GM04504 (cell line): ENCODE data around the gene MAB21L4.

Source experiments
- DNase-seq: peaks from one replicate; pipeline ENCODE4 v3.0.0-alpha.2; 2012; ENCODE audit warnings: low read depth

Gene MAB21L4

DNA sequence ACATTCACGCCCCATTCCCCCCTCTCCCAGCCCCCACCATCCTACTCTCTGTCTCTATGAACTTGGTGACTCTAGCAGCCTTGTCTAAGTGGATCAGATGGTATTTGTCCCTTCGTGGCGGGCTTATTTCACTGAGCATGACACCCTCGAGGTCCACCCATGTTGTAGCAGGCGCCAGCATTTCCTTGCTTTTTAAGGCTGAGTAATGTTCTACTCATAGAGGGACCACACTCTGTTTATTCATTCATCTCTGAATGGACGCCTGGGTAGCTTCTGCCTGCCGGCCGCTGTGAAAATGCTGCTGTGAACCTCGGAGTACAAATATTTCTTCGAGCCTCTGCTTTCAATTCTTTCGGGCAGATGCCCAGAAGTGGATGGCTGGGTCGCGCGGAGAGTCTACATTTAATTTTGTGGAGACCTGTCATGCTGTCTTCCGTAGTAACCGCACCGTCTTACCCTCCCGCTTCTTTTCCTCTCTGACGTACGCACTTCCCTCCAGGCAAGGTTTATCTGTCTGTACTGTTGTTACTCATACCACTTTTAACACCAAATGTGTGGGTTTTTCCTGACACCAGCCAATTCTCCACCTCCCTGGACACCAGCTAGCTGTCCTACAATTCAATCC is 15.8 kb upstream of the MAB21L4 start:
- no peak for DNase-seq

DNA sequence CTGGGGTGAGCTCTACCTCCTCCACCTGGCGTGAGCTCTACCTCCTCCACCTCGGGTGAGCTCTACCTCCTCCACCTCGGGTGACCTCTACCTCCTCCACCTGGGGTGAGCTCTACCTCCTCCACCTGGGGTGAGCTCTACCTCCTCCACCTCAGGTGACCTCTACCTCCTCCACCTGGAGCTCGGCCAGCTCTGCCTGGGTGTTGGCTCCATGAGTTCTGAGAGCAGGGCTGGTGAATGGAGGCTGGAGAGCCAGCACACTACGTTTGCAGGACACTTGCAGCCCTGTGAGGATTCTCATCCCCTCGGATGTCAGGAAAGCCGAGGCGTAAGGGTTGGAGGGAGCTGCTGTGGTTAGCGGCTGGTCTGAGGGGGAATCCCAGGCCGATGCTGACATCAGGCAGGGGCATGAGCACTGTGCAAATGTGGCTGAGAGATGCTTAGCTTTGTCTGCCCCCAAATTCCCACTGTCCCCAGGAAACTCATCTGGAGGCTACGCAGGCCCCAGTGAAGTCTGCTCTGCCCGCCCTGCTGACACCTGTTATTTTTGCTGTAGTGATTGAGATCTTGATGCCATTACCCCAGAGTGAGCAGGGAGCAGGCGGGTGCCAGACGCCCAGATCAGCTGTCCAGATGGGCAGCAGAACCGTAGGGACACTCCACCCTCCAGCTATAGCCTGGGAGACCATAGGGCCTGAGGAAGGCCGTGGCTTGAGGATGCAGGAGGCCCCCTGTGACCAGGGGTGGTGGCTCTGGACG is 13.4 kb upstream of the MAB21L4 start:
- no peak for DNase-seq

DNA sequence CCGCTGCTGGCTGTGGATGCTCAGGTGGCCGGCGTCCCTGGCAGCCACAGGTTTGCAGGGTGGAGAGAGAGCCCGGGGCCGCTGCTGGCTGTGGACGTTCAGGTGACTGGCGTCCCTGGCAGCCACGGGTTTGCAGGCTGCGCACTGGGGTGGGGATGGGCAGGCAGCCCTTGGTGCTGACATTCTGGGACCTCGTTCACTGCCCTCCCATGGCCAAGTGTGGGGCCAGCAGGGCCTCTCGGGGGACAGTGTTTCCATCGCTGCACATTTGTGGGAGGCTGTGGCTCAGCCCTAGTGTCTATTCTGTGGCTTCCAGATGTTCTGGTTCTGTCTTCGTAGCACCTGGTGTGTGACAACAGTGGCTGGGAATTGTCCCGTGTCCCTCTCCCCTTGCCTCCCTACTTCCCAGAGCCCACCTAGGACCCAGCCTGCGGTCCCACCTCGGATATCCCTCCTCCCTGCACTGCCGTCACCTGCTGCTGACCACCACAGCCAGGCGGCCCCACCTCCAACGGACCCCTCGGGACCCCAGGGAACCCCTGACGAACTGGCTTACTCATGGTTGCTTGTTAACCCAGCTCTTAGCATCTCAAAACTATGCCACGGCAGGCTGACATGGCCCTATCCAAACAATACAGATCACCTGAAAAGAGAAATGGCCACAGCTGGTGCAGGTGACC is 11.1 kb upstream of the MAB21L4 start:
- DNase-seq = no peak

DNA sequence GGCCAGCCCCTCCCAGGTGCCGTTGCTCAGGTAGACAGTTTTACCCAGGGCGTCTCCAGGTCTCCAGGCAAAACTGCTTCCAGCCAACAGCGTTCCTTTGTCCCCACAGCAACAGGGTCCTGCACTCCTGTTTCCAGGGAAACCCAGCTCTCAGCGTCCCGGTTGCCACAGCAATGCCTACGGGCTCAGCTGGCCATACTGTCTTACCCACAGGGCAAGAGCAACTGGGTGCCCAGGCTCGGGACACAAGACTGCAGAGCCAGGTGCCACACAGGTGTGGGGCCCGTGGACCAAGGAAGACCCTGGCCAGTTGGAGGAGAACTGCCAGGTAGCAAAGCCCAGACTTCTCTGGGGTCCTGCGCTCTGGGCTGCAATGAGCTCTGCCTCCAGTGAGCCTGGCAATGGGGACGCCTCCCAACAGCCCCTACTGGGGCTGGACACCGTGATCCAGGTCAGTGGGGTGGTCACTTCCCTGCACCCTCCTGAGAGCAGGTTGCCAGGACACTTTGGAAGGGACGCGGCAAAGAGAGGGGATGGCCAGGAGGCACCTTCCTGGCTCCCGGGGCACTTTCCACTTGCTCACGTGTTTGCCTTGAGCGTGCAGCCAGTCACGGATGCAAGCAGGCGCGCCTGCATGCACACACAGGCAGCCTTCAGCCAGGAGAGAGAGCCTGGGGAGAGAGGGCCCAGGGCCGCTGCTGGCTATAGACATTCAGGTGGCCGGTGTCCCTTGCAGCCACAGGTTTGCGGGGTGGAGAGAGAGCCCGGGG is 10.4 kb upstream of the MAB21L4 start, which contains the start of gene CROCC2:
CROCC2 (plus strand) TSS at position 196 of the 770 bp plus-strand sequence; CDS start at position 374, 178 bp downstream.
- no peak for DNase-seq

DNA sequence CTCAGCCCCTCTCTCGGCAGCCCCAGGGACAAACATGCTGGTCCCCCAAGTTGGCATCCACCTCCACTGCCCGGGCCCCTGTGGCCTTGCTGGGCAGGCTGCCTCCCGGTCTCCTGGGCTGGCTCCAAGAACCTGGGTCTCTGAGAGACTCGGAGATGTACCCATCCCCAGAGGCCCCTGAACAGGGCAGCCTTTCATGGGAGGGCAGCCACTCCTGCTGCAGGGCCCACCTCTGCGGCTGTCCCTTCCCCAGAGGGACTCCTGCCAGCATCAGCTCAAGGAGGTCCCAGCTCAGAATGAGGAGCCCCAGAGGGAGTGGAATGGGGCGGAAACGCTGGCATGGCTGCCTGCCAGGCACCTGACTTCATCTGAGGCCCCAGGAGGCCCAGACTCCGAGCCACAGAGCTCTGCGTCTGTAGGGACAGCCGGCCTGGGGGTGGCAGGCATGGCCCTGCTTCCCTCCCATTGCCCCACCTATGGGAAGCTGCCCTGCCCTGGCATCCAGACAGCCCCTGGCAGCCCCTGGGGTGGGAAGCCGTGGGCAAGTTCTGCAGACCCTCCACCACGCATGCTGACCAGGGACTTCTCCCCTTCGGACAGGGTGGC is 9.3 kb upstream of the MAB21L4 start:
- no peak for DNase-seq

DNA sequence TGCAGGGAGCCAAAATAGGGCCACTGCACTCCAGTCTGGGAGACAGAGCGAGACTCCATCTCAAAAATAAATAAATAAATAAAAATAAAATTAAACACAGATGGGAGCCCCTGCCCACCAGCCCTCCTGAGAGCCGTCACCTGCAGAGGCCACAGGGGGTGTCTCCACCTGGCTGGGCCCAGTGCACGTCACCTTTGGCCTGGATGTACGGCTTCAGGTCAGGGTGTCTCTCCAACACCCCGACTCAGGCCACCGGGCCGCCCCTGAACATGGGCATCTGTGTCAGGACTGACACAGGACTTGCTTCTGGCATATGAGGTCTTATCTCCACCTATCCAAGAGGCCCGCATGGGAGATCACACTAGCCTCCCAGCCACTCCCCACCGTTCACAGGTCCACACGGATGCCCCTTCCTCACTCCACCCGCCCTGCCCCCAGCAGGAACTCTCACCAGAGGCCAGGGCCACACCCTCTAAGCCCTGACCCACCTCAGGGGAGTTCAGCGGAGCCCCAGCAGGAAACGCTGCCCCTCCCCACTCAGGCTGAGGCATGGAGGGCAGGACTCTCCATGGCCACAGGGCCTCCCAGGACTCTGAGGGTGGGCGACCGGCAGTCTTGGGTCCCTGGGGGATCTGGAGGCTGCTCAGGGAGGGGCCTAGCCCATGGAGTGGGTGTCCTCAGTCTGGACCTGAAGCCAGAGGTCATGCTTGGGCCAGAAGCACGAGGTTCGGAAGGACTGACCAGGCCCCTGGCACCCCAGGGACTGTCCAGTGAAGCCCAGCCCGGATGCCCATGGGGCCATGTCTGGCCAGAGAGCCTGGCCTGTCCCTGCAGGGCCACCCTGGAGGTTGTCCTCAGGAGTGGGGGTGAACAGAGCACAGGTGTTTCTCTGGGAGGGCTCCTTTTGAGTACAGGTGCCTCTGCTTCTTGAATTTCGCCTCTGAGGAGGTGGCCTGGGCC is 8.5 kb upstream of the MAB21L4 start:
- DNase-seq = no peak

DNA sequence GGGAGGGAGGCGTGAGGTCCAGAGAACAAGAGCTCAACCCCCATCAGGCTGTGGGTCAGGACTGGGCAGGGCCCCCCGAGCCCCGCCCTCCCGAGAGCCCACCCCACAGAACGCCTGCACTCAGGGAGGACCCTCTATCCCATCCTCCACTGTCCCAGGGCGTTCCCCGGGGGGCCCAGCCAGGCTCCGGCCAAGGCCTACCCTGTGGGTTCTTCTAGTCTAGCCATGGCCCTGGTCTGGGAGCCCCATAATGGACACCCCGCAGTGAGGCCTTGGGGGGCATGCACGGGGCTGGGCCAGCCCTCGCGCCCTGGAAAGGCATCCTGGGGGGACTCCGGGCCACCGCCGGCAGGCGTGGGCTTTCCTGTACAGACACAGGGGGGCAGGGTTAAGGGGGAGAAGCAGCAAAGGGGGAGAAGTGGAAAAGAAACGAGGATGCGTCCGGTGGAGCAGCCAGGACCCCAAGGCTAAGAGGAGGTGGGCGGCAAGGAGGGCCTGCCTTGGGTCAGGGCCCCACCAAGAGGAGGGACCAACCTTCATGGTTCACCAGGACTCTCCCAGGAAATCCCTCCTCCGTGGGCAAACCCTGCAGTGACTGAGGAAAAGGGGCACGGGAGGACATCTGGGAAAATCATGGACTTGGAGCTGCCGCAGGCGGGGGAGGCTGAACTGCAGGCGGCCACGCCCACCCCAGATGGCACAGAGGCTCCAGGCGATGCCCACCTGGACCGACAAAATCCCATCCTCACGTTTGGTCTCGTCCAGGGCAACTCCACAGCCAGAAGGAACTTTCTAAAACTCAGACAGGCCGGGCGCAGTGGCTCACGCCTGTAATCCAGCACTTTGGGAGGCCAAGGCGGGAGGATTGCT is 7.5 kb upstream of the MAB21L4 start:
- no peak for DNase-seq

DNA sequence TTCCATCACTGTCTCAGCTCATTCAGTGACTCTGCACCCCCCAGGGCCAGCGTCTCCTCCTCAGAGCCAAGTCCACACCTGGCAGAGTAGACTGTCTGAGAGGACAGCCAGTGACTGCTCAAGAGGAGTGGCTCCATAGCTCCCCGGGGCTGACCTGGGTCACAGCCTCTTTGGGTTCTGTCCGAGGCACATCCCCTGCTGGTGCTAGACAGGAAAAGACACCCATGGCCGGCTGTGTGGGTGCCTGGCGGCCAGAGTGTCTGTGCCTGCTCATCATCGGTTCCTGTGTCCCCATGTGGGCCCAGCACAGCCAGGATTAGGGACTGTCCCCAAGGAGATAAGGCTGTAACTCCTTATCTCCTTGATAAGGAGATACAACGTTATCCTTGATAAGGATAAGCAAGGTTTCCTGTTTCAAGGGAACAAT is 6.7 kb upstream of the MAB21L4 start:
- DNase-seq = no peak

DNA sequence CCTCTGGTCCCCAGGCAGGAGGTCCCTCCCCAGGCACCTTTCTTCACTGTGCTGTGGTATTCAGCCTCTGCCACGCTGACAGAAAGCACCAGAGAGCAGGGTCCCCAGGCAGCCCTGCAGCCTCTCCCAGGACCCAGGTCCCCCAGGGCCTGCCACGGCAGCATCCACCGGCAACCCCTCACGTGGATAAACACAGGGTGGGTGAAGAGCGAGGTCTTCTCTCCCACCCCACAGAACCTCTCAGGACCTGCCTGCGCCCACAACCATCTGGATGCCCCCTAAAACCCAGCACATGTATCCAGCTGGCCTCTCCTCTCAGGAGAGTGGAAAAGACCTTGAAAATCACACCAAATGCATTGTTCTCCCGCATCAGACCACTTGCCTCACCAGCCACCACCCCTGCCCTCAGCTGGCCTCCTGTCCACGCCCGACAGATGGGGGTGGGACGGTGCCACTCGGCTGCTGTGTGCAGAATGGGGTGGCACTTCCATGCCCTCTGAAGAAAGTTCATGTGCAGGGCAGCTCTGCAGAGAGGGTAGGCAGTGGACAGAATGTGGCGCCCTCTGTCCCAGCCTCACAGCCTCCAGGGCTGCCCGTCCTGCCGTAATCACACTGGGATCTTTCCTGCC is 6.1 kb upstream of the MAB21L4 start:
- DNase-seq = no peak

DNA sequence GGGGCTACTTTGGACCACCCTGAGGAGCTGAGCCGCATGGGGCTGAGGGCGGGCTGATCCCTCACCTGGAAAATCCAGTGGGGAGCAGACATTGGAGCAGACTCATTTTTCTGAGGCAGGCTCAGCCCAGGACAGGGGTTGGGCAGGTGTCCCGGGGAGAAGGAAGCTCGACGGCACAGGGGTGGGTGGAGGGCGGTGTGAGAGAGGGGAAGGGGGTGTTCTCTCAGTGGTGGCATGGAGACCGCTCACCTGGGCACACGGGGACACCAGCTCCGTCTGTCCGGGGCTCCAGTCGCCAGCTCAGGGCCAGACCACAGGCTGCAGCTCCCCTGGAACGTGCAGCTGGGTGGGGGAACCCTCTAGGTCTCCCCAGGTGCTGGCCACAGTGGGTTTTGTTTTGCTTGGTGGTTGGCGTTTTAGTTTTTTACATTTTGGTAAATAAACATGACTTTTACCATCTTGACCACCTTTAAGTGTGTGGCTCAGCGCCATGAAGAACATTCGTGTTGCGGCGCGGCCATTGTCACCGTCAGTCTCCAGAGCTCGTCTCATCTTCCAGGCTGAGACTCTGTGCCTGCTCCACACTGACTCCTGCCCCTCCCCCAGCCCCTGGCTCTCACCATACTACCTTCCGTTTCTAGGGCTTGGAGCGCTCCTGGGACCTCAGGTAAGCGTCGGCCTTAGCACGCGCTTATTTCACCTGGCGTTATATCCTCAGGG is 4.3 kb upstream of the MAB21L4 start:
- no peak for DNase-seq

DNA sequence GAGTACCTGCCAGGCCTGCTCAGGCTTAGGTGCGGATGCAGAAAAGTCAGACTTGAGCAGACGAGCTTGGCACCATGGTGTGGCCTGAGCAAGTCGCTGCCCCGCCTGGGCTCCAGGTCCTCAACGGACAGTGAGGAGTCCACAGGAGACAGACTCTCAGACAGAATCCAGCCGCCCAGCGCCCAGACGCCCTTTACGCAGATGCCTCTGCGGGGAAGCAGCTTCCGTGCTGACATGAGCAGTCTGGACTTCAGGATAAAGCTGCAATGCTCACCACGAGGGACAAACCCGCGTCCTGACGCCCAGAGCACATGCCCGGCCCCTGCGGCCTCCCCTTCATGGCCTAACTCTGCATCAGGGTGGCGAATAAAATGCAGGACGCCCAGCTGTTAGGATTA is 3.5 kb upstream of the MAB21L4 start:
- DNase-seq = no peak

DNA sequence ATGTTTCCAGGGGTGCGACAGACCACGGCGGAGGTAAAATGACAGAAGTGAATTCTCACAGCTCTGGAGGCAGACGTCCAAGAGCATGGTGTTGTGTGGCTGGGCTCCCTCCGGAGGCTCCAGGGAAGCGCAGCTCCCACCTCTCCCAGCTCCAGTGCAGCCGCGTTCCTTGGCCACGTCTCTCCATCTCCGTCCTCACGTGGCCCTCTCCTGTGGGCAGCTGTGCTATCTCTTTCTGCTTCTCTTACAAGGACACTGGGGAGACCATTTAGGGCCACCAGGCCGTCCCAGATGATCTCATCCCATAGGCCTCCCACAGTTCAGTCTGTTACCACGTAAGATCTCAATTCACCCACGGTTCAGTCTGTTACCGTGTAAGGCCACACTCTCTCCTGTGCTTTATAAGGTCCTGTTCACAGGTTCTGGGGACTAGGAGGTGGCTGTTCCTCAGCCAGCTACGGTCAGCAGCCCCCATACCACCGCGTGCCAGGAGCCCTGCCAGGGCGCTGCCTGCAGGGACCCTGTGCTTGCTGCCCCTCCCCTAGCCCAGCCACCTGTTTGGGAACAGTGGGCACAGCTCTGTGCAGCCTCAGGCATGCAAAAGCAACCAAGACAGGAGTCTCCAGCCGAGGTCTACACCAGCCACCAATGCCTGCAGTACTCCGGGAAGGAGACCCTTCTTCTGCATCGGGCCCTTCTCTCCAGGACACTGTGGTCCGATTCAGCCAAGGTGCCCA is 2.9 kb upstream of the MAB21L4 start:
- no peak for DNase-seq

DNA sequence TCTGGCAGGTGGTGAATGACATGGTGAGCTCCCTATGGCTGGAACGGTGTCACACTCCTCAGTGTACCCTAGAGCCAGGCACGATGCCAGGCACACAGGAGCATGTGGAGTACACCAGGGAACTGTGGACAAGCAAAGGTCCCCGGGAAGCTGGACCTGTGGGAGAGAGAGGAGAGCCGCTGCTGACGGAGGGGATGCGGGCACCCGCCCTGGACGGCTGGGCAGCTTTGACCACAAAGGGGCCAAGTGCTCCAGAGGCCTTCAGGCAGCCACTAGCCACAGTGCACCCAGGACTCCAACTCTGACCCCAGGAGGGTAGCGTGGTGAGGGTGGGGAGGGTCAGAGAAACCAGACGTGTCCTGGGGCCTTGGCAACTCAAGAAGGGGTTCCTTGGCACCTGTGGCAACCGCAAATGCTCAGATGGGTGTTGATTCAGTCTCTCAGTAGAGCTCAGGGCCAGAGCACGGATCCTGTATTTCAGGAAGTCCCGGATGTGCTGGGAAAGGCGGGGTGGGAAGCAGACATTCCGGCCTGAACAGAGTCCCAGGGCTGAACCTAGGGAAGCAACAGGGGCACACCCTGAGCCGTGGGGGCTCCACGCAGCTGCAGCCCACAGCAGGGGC is 2.3 kb upstream of the MAB21L4 start:
- no peak for DNase-seq

DNA sequence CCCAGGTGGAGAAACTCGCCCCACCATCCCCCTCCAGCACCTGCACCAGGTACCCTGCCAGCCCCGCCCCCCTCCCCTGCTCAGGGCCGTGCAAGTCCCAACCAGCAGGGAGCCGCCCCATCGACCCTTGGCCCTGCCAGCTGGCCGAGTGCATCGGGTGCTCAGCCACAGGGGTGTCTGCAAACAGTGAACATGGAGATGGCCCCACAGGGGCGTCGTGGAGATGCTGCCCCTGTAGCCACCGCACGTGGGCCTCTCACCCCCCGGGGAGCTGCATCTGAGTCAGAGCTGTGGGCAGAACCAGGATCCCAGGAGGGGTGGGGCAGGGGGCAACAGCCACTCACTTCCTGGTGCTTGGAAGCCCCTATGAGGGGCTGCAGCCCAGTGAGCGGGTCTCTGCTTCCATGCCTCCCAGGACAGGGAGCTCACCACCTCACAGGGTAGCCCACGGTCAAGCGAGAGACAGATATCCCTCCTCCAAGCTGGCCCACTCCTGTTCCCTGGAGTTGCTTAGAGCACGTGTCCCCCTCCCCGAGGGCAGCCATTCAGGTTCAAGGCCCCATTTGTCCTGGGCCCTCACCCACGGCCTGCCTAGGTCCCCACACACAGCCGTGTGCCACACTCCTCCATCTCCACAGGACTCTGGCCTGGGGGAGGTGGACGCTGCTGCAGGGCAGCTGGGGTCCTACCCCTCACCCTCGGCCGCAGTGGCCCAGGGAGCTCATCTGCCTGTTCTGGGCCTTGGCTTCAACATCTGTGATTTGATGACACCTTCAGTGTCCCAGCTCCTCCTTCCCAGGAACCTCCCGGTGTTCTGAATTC is 1.1 kb upstream of the MAB21L4 start:
- no peak for DNase-seq

DNA sequence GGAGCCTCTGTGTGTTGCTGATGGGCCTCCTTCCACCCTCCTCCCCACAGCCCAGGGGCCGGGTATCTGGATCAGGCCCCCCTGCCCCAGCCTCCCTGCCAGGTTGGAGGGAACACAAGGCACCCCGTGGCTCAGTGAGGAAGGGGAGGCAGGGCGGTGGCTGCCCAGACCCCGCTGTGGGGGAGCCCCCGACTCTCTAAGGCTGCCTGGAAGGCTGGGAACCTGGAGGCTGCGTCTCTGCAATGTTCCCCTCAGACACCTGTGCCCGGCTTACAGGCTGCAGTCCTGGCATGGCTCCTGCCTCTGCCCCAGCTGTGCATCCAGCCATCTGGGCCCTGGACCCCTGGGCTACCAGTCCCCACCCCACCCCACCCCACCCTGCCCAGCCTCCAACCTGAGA is 438 bp upstream of the MAB21L4 start:
- DNase-seq = no peak

DNA sequence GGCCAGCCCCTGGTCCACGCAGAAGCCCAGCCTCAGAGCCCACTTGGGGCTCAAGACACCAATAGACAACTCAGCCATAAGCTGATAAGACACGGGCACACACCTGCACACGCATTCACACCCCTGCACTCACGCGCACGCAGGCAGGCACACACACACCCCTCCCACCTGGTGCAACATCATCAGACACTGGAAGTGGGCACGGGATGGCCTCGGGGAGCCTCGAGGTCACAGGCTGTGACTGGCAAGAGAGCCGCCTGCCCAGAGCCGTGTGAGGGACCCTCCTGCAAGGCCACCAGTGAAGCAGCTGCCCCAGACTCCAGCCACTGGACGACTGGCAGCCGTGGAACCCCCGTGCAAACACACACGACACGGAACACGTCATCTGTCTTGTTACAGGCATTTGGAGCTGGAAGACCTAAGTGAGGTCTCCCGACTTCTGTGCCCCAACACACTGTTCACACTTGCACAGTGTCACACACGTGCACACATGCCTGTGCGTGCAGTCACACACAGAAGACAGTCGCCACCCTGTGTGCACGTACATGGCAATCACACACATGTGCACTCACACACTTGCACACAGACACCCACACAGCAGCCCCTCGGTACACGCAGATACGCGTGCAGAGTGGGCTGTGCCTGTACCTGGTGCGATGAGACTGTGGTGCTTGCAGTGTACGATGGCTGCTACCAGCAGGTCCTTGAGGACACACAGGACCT is 959 bp downstream of the MAB21L4 start:
- DNase-seq = no peak
